CD4-positive, alpha-beta T cell treated with Interleukin-12 subunit alpha and Interleukin-12 subunit beta, for 1 hour (primary cell): ENCODE data around the gene ESRRG.
"Not testable (repeated sequence)": the region's sequence is repeated elsewhere in the genome, so short reads cannot be mapped to it uniquely, and the experiment has no call there.

Experiments used
- DNase-seq: peaks from one replicate; pipeline ENCODE4 v3.0.0-alpha.2; 2020

The ESRRG gene

DNA sequence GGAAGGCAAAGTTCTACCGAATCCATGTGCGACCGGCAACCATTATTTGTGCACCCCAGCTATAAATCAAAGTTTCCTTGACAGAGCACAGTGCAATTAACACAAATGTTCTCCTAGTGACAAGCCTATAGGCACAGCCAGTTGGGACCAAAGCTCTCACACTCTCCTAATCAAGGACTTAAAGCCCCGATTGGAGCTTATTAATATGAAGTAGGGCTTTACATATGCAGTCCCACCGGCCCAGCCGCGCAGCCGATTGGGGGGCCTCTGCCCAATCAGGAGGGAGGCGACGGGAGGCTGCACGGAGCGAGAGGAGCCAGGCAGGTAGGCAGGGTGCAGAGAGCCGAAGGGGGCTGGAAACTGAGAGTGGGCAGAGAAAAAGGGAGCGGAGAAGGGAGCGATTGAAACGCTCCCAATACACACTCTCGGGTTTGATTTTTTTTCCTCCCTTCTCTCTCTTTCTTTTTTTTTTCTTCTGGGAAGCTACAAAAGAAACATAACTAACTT, at the start of gene ESRRG:
Gene ESRRG, minus strand, starts transcription at position 156 of the 507 bp plus-strand sequence. Its CDS starts 130 bp downstream, at position 26.
- no peak for DNase-seq

DNA sequence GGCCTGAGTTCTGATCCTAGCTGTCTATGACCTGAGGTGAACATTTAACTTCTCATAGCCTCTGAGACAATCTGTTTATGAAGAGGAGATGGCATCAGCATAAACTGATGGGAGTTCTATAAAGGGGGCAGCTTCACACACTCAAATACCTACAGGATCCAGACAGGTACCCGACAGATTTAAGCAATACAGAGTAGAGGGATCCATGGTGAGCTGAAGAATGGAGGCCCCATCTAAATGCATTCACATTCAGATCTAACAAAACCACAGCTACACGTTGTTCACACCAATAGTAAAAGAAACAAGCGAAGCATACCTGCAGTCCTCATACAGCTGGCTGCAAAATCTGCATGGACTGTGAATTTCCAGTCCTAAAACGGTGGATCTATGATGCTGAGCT, 48.7 kb upstream of the ESRRG start:
- no peak for DNase-seq

DNA sequence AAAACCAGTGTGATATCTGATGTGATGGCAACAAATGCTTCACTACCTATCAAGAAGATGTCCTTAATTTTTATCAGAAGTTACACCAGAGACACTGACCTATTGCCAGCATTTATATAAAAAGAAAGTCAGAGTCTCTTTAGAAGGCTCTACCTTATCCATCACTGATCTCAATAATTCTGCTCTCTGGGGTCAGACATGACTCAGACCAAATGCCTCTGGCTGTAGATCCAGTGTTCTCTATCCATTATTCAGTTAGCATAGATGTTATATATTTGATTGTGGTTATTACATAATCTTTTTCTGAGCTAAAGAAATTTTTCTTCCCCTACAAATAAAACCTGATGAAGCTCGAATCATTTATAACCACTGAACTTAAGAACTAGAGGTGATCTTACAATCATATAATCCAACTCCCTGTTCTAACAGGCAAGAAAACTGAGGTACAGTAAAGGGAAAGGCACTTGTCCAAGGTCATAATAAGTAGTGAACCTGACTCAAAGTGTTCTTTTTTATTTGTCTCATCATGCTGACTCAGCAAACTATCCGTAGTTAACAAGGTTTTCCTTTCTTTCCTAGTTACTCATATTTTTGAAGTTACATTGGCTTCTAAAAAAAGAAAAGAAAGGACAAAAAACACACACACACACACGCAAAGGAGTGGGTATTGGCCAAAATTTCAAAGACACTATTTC, 43.6 kb upstream of the ESRRG start:
- DNase-seq = no peak

DNA sequence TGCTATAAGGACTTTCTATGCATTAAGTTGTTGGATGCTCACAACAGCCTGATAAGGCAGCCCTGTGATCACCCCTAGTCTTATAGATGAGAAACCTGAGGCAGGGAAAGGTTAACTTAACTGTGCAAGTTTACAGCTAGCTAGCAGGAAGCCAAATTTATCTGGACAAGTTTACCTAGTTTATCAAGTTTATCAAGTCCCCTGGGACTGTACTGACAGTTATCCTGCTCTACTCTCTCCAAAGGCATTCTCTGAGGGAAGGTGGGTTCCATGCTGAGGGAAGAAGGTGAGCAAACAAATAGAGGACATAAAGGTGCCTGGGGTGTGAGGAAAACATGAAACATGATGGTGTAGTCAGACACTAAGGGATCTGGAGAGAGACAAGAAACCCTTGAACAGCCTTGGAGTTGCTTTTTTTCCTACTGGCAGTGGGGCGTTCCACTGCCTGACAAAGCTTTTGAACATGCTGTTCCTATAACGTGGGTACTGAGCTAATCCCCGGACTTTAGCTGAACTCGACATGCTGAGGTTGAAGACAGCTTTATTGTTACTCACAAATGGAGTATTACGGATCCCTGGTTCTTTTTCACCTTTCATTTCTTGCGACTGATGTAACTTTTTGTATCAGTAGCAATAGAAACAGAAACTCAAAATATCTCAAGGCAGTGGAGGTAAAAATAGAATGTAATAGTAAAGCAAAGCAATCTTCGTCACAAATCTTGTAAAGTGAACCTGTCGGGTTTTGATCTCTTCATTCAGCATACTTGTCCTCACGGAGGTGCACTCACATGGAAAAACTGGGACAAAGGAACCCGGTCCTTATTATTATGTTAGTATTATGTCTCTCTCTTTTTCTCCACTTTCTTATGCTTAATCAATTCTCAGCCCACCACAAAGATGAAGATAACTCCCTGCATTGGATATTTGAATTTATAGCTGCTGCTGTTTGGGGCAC, 42.4 kb upstream of the ESRRG start:
- DNase-seq = no peak

DNA sequence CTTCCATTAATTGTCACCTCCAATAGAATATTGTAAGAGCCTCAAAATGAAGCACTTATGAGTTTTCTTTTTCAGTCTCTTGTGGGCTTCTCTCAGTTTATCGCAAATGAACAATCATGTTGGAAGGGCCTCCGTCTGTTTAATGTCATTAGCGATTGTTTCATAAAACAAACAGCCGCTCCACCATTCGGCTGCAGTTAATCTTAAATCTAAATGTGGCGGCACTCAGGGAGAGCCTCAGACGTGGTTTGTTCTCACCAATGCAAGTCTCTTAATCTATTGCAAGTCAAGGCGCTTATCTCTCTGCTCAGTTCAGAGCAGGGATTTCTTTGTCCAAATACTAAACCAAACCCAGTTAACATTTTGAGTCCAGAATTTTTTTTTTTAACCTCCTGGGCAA, 34.9 kb upstream of the ESRRG start:
- DNase-seq = no peak

DNA sequence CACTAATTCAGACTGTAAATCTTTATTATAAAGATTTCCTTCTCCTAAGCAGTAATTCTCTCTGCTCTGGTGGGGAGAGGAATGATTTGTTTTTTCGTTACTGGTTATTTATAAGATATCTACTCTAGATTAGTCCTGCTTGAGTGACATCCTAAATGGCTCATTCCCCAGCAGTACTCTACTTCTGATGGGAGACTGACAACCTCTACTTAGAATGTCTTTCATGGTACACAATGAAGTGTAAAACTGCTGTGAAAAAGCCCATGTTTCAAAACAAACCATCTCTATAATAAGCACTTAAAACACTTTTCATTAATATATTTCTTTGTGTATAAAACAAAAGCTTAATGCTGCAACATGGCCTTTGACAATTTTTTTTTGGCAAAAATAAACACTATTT, 33.9 kb upstream of the ESRRG start:
- DNase-seq = no peak

DNA sequence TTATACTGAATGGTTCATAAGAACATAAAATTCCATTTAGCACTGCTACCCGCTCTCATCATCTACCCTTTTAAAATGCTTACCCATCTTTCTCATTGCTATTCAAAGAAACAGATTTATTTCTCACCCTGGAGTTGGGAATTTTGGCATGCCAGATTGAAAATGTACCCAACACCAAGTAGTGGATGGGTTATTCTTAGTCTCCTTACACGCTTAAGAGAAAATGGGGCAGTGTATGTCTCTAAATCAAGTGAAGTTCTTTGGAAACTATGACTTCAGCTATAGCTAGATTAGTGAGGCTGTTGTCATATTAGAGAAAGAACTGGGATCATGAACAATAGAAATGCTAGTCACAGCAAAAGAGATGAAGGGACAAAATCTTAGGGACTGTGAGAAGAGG, 27.7 kb upstream of the ESRRG start:
- DNase-seq = no peak

DNA sequence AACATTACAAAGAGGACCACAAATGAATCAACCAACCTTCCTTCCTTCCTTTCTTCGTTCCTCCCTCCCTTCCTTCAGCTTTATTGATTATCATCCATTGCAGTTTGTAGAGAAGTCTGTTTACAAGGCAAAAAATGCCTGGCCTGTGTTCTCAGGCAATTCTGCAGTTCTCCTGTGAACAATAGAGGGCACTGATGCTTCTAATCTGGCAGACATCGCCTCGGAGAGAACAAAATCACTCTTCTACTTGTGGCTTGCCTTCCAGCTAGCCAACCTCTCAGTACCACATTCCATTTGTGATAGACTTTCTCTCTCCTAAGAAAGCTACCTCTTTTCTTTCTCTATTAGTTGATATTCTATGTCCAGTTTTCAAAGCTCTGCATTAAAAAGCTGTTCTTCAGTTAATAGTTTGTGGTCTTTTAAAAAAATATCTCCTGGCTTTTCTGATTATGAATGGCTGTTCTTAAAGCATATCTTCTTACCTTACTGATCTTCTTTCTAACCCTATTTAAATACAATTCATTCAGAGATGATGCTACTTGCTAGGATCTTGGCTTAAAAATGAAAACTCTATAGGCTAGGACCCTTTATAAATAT, 26.9 kb upstream of the ESRRG start:
- no peak for DNase-seq

DNA sequence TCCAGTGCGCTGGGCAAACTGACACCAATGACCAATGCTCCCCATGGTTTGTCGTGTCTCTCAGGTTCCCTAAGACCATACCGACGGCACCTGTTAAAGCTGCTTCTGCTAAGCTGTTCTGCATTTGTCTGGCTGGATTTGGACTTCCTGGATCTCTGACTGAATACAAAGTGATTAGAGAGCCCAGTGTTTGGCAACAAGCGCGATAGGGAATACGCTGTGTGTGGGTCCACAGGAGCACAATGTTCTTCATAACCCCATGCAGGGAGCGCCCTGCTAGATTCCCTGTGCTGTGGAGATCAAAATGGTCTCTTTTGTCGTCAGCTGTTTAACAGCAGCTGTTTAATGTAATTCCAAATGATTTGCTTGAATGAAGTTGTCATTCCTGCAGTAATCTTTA, 26.0 kb upstream of the ESRRG start:
- DNase-seq = no peak

DNA sequence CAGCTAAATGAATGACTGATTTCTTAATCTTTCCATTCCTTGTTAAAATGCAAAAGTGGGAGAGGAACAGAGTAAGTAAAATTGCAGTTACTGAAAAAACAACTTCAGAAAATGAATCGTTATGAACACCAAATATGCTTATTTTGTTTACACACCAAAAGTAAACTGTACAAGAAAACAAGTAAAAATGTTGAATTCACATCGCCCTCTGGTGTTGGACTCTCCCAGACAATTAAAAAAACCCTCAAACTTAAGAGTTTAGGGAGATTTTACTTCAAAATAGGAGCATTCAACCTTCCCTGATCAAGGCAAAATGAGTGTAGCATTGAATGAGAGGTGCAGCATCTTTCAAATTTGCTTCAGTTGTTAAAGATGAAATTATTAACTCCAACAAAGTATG, 19.4 kb upstream of the ESRRG start:
- no peak for DNase-seq

DNA sequence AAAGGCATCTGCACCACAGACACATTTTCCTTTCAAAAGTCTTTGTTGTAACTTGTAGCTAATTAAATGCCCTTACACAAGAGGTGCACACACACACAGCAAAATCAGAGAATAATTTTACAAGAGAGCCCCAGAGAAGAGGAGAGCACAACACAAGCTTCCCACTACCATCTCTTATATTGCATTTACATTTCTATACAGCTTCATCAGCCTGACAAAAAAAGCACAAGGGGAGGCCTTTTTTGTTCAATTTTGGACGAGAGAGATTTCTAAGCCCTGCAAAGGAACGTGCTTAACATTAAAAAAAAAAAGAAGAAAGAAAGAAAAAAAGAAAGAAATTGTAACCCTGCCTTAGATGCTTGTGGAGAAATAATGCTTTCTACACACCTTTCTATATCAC, 17.1 kb upstream of the ESRRG start:
- no peak for DNase-seq

DNA sequence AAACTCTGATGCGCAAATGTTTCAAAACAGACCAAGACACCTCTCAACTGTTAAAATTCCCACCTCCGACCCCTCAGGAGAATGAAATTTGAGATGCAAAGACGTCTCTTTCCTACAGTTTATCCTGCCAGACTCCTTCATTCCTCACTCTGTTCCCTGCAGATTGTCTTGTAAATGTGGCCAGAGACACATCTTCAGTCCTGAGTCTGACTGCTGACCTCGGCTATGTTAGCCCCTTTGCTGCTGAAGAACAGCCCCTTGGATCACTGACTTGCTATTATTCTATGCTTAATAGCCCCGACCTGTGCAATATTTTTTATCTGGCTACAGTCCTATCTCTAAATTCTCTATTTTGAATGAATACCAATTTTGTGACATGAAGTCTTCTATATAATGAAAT, 16.6 kb upstream of the ESRRG start:
- no peak for DNase-seq

DNA sequence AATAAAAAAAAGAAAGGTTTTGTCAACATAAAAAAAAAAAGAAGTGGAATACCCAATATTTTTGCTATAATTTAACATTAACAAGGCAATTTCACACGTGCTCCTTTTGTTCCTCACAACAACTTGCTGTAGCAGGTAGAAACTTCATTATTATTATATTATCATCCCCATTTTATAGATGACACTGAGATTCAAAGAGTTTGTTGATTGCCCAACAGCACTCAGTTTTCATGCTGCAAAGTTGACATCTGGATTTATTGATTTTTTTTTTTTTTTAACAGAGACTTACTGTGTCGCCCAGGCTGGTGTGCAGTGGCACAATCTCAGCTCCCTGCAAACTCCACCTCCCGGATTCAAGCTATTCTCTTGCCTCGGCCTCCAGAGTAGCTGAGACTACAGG, 8.9 kb upstream of the ESRRG start:
- DNase-seq = no peak

DNA sequence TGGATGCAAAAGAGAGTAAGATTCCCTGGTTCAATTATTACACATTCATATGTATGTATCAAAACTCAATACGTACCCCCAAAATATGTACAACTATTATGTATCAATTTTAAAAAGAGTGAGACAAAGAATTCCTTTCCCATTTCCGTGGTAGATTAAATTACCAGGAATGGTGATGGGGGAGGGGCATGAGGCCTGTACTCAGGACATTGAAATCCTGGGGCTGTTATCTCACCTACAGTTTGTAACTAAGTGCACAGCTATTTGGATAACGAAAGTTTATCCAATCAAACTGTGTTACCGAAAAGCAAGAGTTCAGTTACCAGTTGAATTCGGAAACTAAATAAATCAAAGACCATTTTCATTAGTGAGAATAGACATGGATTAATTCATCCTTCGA, 8.3 kb upstream of the ESRRG start:
- no peak for DNase-seq

DNA sequence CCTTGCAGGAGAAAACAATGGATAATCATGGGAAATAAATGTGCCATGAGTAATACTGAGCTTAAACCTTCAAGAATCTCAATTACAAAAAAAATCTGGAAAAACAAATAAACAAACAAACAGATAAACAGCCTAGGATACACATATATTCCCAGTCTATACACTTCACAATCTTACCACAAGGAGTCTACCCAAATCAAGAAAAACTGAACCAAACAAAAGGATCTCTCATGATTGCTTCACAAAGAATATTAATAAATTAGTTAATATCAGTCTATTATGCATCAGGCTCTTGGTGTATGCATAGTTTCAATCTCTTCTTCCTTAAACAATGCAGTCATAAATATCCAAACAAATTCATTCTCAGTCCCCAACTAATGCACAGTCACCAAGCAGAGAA, 3.2 kb upstream of the ESRRG start:
- DNase-seq = no peak

DNA sequence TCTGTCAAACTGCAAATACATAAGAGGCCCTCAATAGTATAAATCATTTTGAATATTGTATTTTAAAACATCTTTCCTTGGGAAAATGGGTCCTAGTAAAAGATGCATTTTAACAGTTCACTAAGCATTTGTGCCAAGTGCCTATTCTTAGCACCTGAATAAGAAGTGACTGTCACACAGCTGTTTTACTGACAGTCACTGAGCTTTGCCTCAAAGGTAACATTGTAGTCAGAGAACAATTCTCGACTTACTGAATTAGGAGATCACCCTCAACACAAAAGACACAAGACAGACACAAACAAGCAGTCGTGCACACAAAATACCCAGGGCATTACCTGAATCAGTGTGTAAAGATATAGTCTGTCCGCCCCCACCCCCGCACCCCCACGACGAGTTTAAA, 408 bp downstream of the ESRRG start:
- no peak for DNase-seq

DNA sequence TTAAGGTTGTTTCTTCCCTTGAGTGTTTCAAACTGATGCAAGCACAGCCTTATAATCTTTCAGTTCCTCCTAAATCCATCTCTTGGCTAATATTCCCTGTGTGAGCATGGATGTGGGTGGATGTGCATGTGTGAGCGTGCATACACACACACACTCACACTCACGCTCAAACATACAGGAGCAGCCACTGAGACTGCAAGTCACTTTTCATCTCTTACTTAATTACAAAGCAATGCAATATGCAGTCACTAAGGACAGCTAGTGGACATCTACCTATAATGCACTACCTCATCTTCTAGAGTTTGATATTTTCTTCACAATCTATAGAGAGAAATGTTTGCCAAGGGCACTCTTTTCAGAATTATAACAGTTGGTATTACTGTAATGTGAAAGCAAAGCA, 1.4 kb downstream of the ESRRG start:
- no peak for DNase-seq

DNA sequence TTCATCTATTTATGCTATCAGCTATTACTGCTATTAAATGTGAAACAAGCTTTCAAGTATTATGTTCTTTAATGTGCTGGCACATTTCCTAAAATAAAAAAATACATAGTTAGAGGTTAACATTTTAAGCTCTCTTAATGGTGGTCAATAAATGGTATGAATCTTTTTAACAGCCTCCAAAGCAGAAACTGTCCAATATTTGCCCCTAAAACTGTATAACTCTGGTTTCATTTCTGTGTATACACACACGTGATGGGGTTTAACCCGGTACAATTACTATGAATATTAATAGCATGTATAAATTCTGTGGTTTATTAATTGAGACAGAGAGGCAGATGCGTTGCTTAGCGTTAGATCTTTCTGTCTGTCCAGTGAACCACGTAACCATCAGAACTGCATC, 2.2 kb downstream of the ESRRG start:
- no peak for DNase-seq

DNA sequence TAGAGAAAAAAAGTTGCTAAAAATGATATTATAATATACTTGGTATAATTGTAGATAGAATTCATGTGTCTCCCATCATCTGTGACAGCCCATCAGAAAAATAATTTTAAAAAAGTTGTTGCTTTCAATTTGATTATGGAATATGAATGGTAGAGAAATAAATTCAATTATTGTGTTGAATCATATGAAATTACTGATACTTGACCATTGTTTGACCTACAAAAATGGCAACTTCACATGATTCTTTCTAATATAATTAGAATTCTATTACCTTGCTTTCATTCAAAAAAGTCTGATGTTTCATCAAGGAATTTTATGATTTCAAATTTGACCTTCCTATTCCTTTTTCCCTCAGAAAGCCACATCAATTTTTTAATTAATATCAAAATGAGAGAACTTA, 11.5 kb downstream of the ESRRG start:
- DNase-seq = no peak

DNA sequence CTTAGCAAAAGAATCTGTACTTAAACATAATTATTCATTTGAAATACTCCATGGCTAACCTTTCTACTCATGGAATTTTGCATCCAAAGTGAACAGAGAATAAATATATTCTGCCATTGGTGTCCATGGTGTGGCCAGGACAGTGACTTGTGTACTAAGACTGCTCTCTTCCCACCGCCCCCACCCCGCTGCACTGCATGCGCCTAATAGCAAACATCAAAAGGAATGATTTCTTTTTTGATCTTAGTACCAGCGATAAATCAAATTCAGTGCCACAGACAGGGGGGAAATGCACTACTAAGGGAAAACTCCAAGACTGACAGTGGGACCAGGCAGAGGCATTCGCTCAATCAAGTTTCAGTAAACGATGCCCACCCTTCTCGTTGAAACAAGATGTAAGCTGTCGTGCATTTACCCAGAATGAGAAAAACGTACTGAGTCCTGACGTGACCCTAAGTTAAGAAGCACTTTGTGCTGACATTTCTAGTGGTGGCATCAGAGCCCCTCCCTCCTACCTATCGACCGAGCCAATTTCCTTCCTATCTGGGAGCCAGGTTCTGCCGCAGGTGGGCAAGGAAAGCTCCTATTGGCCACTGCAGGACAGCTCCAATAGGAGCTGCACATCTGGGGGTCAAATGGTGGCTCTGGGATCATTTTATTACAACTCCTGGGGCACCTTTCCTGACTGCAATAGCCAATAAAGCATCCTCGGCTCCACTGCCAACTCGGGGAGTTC, 12.5 kb downstream of the ESRRG start:
- no peak for DNase-seq

DNA sequence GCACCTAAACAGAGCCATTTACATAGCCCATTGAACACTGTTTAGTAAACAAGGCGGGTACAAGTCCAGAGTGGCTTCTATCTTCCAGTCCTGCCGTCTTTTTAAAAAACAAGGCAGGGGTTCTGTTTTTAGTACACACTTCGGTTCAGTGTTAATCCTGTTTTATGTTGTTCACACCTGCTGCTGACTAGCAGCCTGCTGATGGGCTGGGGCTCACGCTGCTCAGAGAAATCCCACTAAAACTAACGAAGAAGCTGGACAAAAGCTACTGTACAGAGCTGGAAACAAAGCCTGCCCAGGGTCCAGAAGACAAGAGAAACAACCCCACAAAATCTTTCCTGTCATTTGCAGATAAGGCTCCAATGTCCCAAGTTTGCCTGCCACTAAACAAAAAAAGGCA, 13.2 kb downstream of the ESRRG start:
- no peak for DNase-seq

DNA sequence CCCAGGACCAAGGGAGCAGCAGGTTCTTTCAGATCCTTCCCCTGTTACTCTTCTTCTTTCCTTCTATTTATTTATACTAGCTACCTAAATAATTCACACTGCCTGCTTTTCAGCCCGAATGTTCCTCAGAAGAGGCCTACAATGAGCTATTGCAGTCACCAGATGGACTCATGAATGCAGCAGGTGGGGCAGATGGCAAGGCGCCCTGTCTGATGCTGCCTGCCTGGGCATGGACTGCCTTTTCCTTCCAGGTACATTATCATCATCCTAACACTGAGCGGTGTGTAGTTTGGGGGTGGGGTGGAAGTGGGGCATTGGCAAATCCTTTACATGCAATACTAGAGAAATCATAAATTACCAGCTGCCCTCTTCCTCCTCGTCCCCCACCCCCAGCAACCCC, 17.6 kb downstream of the ESRRG start:
- no peak for DNase-seq

DNA sequence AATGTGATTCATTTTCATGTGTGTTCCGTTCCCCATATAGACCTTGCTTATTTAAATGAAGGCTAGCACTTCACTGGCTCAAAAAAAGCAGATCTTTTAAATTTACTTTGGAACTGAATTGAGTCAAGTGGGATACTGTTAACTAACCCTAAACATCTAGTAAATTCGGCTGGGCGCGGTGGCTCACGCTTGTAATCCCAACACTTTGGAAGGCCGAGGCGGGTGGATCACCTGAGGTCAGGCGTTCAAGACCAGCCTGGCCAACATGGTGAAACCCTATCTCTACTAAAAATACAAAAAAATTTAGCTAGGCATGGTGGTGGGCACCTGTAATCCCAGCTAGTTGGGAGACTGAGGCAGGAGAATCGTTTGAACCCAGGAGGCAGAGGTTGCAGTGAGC, 19.2 kb downstream of the ESRRG start:
- not testable (repeated sequence) for DNase-seq
